A673 (cell line): ENCODE results near the gene CDC23. TPM values are rescaled to one million over a fixed set of nuclear protein-coding genes. Genes with fewer than 3 reads are reported as not detected.

ENCODE experiments used
- BruUV-seq: library from RNA; stranded (reverse); fragments of 400-500 nt; replicated peaks from 2 replicates; lab custom pipeline; 2021; lab: Mats Ljungman, UMichigan
- CTCF ChIA-PET: fragments of 300-600 bp; sonication (Branson Sonifier 250); formaldehyde crosslinking; loops from one replicate; lab custom pipeline; 2022; ENCODE audit warnings: antibody characterized with exemption; lab: Charles Lee
- POLR2A ChIA-PET: fragments of 300-600 bp; sonication (Branson Sonifier 250); formaldehyde crosslinking; loops from one replicate; lab custom pipeline; 2022; ENCODE audit warnings: antibody characterized with exemption; ENCODE audit not compliant: low non-redundant PET; lab: Charles Lee
- DNase-seq: peaks from one replicate; pipeline ENCODE4 v3.0.0-alpha.2; 2015; ENCODE audit warnings: low spot score
- H3K27ac ChIP-seq: fragments of 200-600 bp; sonication (generic); 2 replicates; pipeline ENCODE4 v1.5.1; 2016; ENCODE audit warnings: mixed run types, low read depth, mild to moderate bottlenecking, mixed read lengths, antibody characterized with exemption, low read length; ENCODE audit not compliant: poor library complexity, severe bottlenecking
- H3K27me3 ChIP-seq: fragments of 200-600 bp; sonication (generic); replicated peaks from 2 replicates; pipeline ENCODE4 v1.6.1; 2017; ENCODE audit warnings: mixed run types, low read depth, mild to moderate bottlenecking, mixed read lengths, antibody characterized with exemption, low read length; ENCODE audit not compliant: insufficient read depth, poor library complexity
- H3K36me3 ChIP-seq: fragments of 200-600 bp; sonication (generic); 2 replicates; pipeline ENCODE4 v1.6.1; 2016; ENCODE audit warnings: mixed run types, mild to moderate bottlenecking, mixed read lengths, antibody characterized with exemption, low read length; ENCODE audit not compliant: insufficient read depth, poor library complexity, severe bottlenecking
- H3K4me1 ChIP-seq: fragments of 200-600 bp; sonication (generic); 2 replicates; pipeline ENCODE4 v1.6.1; 2017; ENCODE audit warnings: mixed run types, mild to moderate bottlenecking, mixed read lengths, antibody characterized with exemption, low read length; ENCODE audit not compliant: insufficient read depth, poor library complexity, severe bottlenecking
- H3K4me3 ChIP-seq: fragments of 200-600 bp; sonication (generic); 2 replicates; pipeline ENCODE4 v1.5.1; 2016; ENCODE audit warnings: low read depth, mixed run types, mild to moderate bottlenecking, mixed read lengths, low read length; ENCODE audit not compliant: poor library complexity, severe bottlenecking
- H3K9me3 ChIP-seq: fragments of 200-600 bp; sonication (generic); 2 replicates; pipeline ENCODE4 v1.6.1; 2016; ENCODE audit warnings: mixed run types, low read depth, mild to moderate bottlenecking, mixed read lengths, antibody characterized with exemption, low read length; ENCODE audit not compliant: poor library complexity, severe bottlenecking
- CTCF ChIP-seq: fragments of 300-800, 200-600 bp; sonication (generic); conservative IDR thresholded peaks from 2 replicates; pipeline ENCODE4 v1.5.1; 2017; ENCODE audit warnings: low read depth, mild to moderate bottlenecking, antibody characterized with exemption, low read length, moderate library complexity, mixed read lengths
- EZH2 ChIP-seq: fragments of 200-600 bp; sonication (generic); IDR thresholded peaks from 2 replicates; pipeline ENCODE4 v1.6.1; 2017; ENCODE audit warnings: borderline replicate concordance, low read depth, mild to moderate bottlenecking, mixed read lengths, antibody characterized with exemption, low read length; ENCODE audit not compliant: poor library complexity, severe bottlenecking
- intact Hi-C: fragments of 100-400 bp; cut with micrococcal nuclease; formaldehyde crosslinking; loops from one replicate; pipeline ENCODE4 v1.10.0; 2022; ENCODE audit not compliant: unreplicated experiment
- total RNA-seq: library from RNA; stranded (reverse); gene quantifications from 2 replicates; pipeline ENCODE4 v1.2.3, GENCODE V29; 2021

Gene CDC23
- total RNA-seq, 1 experiment from 2014 or later: 54.0 TPM

GRCh38 chr5:138241688-138242571 lies 28.8 kb upstream of the CDC23 start:
- ChIA-PET POLR2A (interaction anchor here (0.6 kb wide), 1 partner anchor 20 kb away, joined by 3 read pairs; no protein-coding TSS in a partner anchor), CTCF (no interaction called here)

GRCh38 chr5:138240650-138241385 lies 27.7 kb upstream of the CDC23 start:
- CTCF ChIA-PET: no interaction called here
- DNase-seq: no peak
- BruUV-seq: no TSS peak
- Histone ChIP-seq H3K9me3 (no peaks in the 10 kb centered on the region), H3K27me3 (peaks cover 36% of the 10 kb centered on the region), H3K4me3 (no peak overlapping the region), H3K36me3 (no peaks in the 10 kb centered on the region), H3K4me1 (peaks cover 8% of the 10 kb centered on the region), H3K27ac (no peak overlapping the region)
- POLR2A ChIA-PET: no interaction called here
- intact Hi-C loops: no loop called here
- TF ChIP-seq CTCF (no peak), EZH2 (no peak)

More at GRCh38 chr5:138241688-138242571, 28.8 kb upstream of the CDC23 start:
- no peak for DNase-seq
- intact Hi-C loops: no loop called here
- TF ChIP-seq CTCF (no peak), EZH2 (peak; percentile 79)
- no TSS peak for BruUV-seq
- no peaks in the 10 kb centered on the region for H3K9me3 ChIP-seq
- H3K4me3 ChIP-seq: peak overlapping the region; percentile 42
- H3K4me1 ChIP-seq: peaks cover 8% of the 10 kb centered on the region
- no peak overlapping the region for H3K27ac ChIP-seq
- H3K36me3 ChIP-seq: no peaks in the 10 kb centered on the region
- peaks cover 36% of the 10 kb centered on the region for H3K27me3 ChIP-seq

- CTCF ChIA-PET: no interaction called here
These were observed 24.9 kb upstream of the CDC23 start for GRCh38 chr5:138238034-138238433.

More at GRCh38 chr5:138238034-138238433, 24.9 kb upstream of the CDC23 start:
- no peaks in the 10 kb centered on the region for H3K9me3 ChIP-seq
- intact Hi-C loops: no loop called here
- POLR2A ChIA-PET: no interaction called here
- peaks cover 8% of the 10 kb centered on the region for H3K4me1 ChIP-seq
- H3K4me3 ChIP-seq: no peak overlapping the region
- no TSS peak for BruUV-seq
- no peak for DNase-seq
- no peak overlapping the region for H3K27ac ChIP-seq
- TF ChIP-seq EZH2: no peak
- no peak for TF ChIP-seq CTCF
- H3K27me3 ChIP-seq: peaks cover 32% of the 10 kb centered on the region
- H3K36me3 ChIP-seq: no peaks in the 10 kb centered on the region
